GM23338 (cell line): Measurements from ENCODE around the gene PSG2.
"Not testable (repeated sequence)": the region's sequence is repeated elsewhere in the genome, so short reads cannot be mapped to it uniquely, and the experiment has no call there.

ENCODE experiments used
- CREB1 ChIP-seq: fragments of 250-450 bp; sonication (Bioruptor Pico); IDR thresholded peaks from 2 replicates; pipeline ENCODE4 v1.5.0; 2020; ENCODE audit warnings: low read depth, mild to moderate bottlenecking, moderate library complexity
- CTCF ChIP-seq, 2 experiments: fragments of 200-600 bp in 1 of 2; sonication (generic) in 1 of 2; conservative IDR thresholded peaks; 2 replicates each; pipeline versions ENCODE4 v1.5.1 to v1.6.1; 2016 to 2017; ENCODE audit warnings: antibody characterized with exemption in 2 of 2, low read depth in 2 of 2, mild to moderate bottlenecking in 2 of 2, moderate library complexity in 1 of 2
- ETS1 ChIP-seq: IDR thresholded peaks from 2 replicates; pipeline ENCODE4 v1.6.1; 2016; ENCODE audit warnings: antibody characterized with exemption
- EZH2 ChIP-seq: fragments of 200-600 bp; sonication (generic); IDR thresholded peaks from one replicate; pipeline ENCODE4 v1.8.0; 2017; ENCODE audit warnings: antibody characterized with exemption, mild to moderate bottlenecking, low read depth; ENCODE audit not compliant: unreplicated experiment
- EZH2phosphoT487 ChIP-seq: fragments of 200-600 bp; sonication (generic); IDR thresholded peaks from one replicate; pipeline ENCODE4 v1.8.1; 2018; ENCODE audit warnings: antibody characterized with exemption; ENCODE audit not compliant: unreplicated experiment
- JUNB ChIP-seq: IDR thresholded peaks from one replicate; pipeline ENCODE4 v1.6.1; 2016; ENCODE audit warnings: antibody characterized with exemption; ENCODE audit not compliant: unreplicated experiment
- POLR2AphosphoS5 ChIP-seq: IDR thresholded peaks from 2 replicates; pipeline ENCODE4 v1.6.1; 2016; ENCODE audit warnings: antibody characterized with exemption, low read depth
- REST ChIP-seq: IDR thresholded peaks from one replicate; pipeline ENCODE4 v1.6.1; 2018; ENCODE audit warnings: antibody characterized with exemption; ENCODE audit not compliant: unreplicated experiment
- STAT1 ChIP-seq: IDR thresholded peaks from one replicate; pipeline ENCODE4 v1.6.1; 2016; ENCODE audit warnings: antibody characterized with exemption; ENCODE audit not compliant: unreplicated experiment
- ZNF114 ChIP-seq: fragments of 250-450 bp; sonication (Bioruptor Pico); IDR thresholded peaks from 2 replicates; pipeline ENCODE4 v1.5.0; 2020; ENCODE audit warnings: mild to moderate bottlenecking, moderate library complexity
- ZNF331 ChIP-seq: fragments of 250-450 bp; sonication (Bioruptor Pico); IDR thresholded peaks from 2 replicates; pipeline ENCODE4 v1.5.0; 2020; ENCODE audit warnings: low read depth, mild to moderate bottlenecking, moderate library complexity
- ZNF462 ChIP-seq: fragments of 250-450 bp; sonication (Bioruptor Pico); IDR thresholded peaks from 2 replicates; pipeline ENCODE4 v1.5.0; 2020; ENCODE audit warnings: mild to moderate bottlenecking, moderate library complexity

GRCh38 chr19:43087702-43088340, 5.3 kb upstream of the PSG2 start:
- TF ChIP-seq CREB1 (CRISPR knock-in tag); EZH2; POLR2AphosphoS5; STAT1; ZNF331 (CRISPR knock-in tag); EZH2phosphoT487; REST; ZNF114 (CRISPR knock-in tag); ETS1; JUNB; ZNF462: not testable (repeated sequence)
- peak; percentile 62 to 68 for TF ChIP-seq CTCF (conservative IDR thresholded peaks at IDR 0.05; ENCODE audit: low read depth in 2 of 2)
